ENCODE data around the gene CIAO3.

DNA sequence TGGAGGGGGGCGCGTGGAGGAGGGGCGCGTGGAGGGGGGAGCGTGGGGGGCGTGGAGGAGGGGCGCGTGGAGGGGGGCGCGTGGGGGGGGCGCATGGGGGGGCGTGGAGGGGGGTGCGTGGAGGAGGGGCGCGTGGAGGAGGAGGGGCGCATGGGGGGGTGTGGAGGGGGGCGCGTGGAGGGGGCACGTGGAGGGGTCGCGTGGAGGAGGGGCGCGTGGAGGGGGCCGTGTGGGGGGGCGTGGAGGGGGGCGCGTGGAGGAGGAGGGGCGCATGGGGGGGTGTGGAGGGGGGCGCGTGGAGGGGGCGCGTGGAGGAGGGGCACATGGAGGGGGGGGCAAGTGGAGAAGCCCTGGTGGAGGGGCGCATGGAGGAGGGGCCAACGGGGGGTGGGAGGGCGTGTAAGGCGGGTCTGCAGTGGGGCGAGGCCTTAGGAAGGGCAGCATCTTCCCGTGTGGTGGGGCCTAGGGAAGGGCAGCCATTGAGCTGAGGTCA, 27.0 kb upstream of the CIAO3 start:
- no peak for TF ChIP-seq POLR2A (IDR thresholded peaks at IDR 0.05)
- TF ChIP-seq, protein P1, sequence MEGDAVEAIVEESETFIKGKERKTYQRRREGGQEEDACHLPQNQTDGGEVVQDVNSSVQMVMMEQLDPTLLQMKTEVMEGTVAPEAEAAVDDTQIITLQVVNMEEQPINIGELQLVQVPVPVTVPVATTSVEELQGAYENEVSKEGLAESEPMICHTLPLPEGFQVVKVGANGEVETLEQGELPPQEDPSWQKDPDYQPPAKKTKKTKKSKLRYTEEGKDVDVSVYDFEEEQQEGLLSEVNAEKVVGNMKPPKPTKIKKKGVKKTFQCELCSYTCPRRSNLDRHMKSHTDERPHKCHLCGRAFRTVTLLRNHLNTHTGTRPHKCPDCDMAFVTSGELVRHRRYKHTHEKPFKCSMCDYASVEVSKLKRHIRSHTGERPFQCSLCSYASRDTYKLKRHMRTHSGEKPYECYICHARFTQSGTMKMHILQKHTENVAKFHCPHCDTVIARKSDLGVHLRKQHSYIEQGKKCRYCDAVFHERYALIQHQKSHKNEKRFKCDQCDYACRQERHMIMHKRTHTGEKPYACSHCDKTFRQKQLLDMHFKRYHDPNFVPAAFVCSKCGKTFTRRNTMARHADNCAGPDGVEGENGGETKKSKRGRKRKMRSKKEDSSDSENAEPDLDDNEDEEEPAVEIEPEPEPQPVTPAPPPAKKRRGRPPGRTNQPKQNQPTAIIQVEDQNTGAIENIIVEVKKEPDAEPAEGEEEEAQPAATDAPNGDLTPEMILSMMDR (IDR thresholded peaks at IDR 0.05), result no peak
